DMS79 treated with DMSO at 0.1 percent for 48 hours (cell line): ENCODE results near the gene ALDH3B2.
"Not testable (repeated sequence)": the region's sequence is repeated elsewhere in the genome, so short reads cannot be mapped to it uniquely, and the experiment has no call there.

Experiments
- DNase-seq: peaks from one replicate; lab custom pipeline; 2025; lab: John Stamatoyannopoulos, UW

The ALDH3B2 gene

GRCh38 chr11:67662142-67662834 is 12.1 kb downstream of the ALDH3B2 start:
- no peak for DNase-seq

- not testable (repeated sequence) for DNase-seq
Measured at GRCh38 chr11:67660752-67661151, 13.7 kb downstream of the ALDH3B2 start.

- not testable (repeated sequence) for DNase-seq
Measured at GRCh38 chr11:67659651-67660165, 14.7 kb downstream of the ALDH3B2 start.

- DNase-seq, result no peak
Measured at GRCh38 chr11:67657300-67657699, 17.1 kb downstream of the ALDH3B2 start.

- no peak for DNase-seq
Measured at GRCh38 chr11:67656278-67656922, 18.0 kb downstream of the ALDH3B2 start.

GRCh38 chr11:67654225-67654624 is 20.2 kb downstream of the ALDH3B2 start:
- no peak for DNase-seq

GRCh38 chr11:67652965-67653845 is 21.2 kb downstream of the ALDH3B2 start:
- no peak for DNase-seq

- peak; percentile 33 for DNase-seq
Measured at GRCh38 chr11:67651976-67652781, 22.2 kb downstream of the ALDH3B2 start.

- peak; percentile 5 for DNase-seq
Measured at GRCh38 chr11:67649634-67650510, 24.6 kb downstream of the ALDH3B2 start.

GRCh38 chr11:67648796-67649613 is 25.4 kb downstream of the ALDH3B2 start:
- DNase-seq, result no peak

GRCh38 chr11:67648140-67648795 is 26.2 kb downstream of the ALDH3B2 start:
- no peak for DNase-seq

GRCh38 chr11:67647471-67647870 is 27.0 kb downstream of the ALDH3B2 start:
- no peak for DNase-seq

GRCh38 chr11:67646535-67647336 is 27.7 kb downstream of the ALDH3B2 start:
- no peak for DNase-seq

- no peak for DNase-seq
Measured at GRCh38 chr11:67645521-67646461, 28.6 kb downstream of the ALDH3B2 start.

GRCh38 chr11:67644472-67645418 is 29.7 kb downstream of the ALDH3B2 start:
- DNase-seq, result no peak

- peak; percentile 12 for DNase-seq
Measured at GRCh38 chr11:67644042-67644441, 30.4 kb downstream of the ALDH3B2 start.
